Stimulated activated CD8-positive, alpha-beta memory T cell treated with anti-CD3 and anti-CD28 coated beads, Interleukin-7, amount 100 ng/mL, for 48 hours (primary cell): ENCODE measurements around the gene TTF2.
"Not testable (repeated sequence)": the region's sequence is repeated elsewhere in the genome, so short reads cannot be mapped to it uniquely, and the experiment has no call there.

Source experiments
- DNase-seq, 2 donors: peaks; one replicate each; pipeline ENCODE4 v3.0.0-alpha.2; 2020; ENCODE audit warnings: low read depth in 1 of 2; ENCODE audit errors: extremely low read depth in 1 of 2

TTF2 gene

DNA sequence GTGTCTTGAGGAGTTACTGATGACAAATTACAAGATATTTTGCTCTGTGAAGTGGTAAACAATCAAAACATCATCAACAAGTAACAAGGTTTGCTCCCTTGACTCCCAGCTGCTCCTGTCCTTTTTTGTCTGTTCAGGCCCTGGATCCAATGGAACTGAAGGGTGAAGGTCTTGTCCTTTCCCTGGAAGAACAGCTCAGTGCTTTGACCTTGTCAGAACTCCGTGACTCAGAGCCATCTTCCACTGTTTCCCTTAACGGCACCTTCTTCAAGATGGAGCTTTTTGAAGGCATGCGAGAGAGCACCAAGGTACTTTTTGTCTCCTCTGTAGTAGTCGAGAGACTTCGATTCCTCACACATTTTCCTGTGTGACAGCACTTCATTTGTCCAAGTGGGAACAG is 32.5 kb downstream of the TTF2 start:
- no peak for DNase-seq

DNA sequence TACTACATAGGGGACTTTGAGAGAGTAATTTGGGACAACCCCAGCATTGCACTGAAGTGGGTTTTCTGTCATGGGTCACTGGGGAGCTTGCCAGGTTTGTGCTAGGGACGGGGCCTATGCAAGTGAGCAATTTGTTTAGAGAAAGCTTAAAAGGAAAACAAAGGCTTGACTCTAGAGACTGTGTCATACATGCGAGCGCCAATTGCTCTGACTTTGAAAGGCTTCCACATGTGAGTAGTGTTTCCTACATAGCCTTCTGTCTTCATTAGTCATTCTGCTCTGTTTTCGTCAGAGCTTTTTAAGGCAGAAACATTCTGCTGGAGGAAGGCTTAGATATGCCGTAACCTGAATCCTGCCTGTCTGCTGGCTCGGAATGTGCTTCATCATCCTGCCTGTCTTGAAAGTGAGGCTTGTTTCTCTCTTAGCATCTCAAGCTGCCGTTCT is 33.0 kb downstream of the TTF2 start:
- no peak for DNase-seq

DNA sequence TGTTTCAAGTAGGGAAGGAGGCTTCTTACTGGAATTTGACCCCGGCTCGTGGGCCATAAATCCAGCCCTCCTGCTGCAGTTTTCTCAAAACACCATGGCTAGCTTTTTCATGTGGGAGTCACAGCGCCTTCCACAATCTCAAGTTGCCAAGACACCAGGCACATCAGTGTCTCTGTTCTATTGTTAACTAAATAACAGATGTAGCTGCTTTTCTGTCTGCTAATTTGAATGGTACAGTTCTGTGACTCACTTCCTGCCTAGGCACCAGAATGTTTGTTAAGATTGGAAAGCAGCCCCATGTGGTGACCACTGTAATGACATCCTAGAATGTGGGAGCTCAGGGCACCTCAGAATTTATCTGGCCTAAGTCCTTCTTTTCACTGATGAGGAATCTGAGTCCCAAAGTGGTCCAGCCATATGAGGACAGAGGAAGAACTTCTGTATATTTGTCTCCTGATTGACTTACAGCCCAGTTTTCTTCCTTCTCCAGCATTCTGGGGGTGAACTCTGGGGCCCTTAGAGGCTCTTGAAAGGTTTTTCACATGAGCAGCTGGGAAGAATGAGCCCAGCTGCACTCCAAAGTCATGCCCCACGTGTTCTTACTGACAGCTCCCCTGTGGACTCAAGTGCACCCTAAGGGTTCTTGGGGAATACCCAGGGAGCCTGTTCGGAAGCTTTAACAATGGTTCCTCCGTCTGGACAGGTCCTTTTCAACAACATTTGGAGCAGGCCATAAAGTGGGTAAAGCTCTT is 33.9 kb downstream of the TTF2 start:
- DNase-seq, result peak in 1 of 2 donors; percentile 11

DNA sequence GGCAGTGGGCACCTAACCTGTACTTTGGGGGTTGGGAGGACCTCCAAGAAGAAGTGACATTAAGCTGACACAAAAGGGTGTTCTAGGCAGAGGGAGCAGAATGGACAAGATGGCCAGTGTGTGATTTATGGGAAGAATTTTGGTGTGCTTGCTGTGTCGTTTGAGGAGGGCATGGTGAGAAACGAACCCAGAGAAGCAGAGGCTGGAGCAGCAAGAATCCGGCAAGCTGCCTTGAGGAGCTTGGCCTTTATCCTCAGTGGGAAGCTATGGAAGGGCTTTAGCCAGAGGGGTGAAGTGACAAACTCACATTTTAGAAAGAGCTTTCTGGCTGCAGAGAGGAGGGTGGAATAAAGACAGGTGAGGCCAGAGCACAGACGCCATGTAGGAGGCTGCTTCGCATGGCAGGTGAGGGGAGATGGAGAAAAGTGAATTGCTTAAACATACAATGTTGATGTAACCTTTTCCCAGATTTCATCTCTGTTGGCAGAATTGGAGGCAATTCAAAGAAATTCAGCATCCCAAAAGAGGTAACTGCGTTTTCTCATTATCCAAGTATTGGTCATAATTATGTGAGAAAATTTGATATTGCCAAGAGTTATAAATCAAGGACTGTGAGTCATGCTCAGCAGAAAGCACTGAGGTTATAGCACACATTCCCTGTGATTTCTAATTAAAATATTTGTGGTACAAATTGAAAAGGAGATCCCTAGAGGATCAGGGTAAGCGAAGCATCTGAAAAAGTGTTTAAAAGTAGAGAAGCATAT is 34.9 kb downstream of the TTF2 start:
- no peak for DNase-seq

DNA sequence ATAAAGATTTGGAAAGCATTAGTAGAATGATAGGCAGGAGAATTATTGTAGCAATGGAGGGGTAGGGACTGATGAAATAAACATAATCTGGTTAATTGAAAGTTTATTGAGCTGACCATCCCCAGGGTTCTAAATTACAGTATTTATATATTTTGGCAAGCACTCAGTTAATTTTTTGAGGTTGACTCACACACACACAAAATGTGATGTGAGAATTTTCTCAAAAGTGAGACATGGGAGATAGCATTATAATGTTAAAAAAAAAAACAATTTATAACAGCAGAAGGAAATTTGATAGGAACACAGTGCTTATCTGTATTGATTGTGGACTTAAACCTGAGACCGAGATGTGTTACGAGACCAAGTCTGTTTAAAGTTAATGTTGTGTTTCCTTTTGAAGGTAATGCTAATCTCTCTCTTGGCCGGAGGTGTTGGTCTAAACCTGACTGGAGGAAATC is 36.9 kb downstream of the TTF2 start:
- DNase-seq, result no peak

DNA sequence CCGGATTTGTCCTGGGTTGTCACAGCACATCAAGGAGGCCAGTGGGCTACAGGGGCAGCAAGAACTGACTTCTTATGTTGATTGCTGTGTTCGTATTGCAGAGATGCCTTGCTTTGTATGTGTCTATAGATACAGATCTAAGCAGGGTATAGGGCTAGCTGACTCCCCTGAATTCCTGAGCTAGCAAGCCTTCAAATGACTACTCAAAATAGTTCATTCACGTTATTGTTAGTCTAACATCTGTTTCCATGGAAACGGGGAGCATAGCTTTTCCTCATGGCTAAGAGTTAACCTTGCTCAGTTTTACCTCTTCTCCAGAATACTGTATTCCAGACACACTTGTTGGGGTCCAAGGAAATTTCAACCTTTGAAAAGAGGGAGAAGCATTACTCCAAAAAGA is 37.3 kb downstream of the TTF2 start:
- no peak for DNase-seq

DNA sequence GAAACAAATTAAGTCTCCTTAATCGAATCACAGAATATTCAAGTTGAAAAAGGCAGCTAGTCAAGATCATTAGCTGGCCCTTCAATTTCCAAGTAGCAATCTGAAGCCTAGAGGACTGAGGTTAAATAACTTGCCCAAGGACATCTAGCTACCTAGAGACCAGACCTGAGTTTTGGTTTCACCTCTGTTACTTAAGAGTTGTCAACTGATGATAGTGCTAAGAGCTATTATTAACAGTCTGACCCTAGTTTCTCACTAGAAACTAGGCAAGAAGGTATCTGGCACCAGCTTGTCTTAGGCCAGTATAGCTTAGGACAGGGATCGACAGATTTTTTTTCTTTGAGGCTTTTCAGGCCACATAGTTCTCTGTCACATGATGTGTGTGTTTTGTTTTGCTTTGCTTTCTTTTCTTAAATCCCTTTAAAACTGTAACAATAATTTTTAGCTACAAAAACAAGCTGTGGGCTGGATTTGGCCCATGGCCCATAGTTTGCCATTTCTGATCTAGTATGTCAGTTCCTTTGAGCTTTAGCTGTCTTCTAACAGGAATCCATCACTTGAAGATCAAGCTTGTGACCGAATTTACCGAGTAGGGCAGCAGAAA is 38.3 kb downstream of the TTF2 start:
- DNase-seq, result no peak

DNA sequence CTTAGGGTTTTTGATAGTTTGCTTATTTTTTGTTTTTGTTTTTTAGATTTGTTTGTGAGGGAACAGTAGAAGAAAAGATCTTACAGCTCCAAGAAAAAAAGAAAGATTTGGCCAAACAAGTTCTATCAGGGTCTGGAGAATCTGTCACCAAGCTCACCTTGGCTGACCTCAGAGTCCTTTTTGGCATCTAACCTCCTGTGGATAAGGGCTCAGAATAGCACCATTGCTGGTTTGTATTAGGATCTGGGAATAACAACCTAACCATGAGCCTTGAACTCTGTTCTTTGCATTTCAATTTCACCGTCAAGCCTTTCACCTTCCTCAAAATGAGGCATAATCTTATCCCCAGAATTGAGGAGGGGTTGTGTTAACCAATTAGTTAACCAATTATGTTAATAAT is 41.2 kb downstream of the TTF2 start:
- DNase-seq, result no peak

DNA sequence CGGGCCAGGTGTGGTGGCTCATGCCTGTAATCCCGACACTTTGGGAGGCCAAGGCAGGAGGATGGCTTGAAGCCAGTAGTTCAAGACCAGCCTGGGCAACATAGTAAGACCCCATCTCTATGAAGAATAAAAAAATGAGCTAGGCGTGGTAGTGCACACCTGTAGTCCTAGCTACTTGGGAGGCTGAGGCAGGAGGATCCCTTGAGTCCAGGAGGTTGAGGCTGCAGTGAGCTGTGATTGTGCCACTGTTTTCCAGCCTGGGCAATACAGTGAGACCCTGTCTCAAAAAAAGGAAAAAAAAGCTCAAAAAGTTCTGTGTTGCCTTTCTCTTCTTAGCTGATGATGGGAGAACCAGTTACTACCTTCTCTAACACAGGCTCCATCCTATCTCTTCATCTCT is 41.7 kb downstream of the TTF2 start:
- DNase-seq, result not testable (repeated sequence)

DNA sequence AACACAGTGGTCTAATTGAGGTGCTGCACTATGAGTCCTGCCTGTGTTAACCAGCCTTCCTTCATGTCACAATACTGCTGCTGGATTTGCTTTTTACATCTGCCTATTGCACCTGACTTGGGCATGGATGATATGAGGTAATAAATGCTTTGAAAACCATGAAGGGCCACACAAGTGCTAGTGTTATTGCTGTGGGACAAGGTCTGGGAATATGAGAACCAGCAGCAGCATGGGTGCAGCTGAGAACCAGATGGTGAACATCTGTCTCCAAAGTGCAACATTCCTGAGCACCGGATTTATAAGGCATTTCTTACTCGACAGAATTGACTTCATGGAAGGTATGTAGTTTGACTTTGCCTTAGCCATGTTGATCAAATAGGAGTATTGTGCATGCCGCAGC is 44.9 kb downstream of the TTF2 start:
- DNase-seq, result no peak

DNA sequence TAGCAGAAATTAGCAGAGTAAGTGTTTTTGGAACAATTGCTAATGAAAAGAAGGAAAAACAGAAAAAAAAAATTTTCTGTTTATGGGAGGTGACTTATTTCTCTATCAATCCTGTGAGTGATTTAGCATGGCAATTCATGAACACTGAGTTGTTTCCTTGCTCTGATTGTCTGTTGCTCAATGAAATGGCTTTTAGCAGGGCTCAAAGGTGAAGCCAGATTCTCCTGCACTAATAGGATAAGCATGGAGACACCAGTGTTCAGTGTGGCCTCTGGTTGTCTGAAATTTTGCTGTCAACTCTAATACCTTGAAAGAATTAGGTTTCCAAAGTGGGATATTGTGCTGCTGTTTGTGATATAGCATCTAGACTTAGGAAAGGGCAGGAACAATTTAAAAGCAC is 45.6 kb downstream of the TTF2 start:
- DNase-seq, result no peak

DNA sequence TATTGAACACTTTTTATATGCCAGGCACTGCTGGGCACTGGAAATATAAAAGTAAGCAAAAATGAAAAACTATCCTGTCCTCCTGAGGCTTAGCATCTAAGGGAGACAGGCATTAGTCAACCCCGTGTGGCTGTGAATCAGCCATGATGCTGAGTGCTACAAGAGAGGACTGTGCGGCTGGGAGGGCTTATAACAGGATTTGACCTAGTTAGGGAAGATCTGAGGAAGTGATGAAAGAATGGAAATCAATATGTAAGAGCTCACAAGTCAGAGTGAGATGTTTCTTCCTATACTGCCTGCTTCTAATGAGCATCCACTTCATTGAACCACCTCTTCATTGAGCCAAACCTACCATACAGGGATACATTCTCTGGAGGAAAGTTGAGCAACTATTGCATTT is 46.4 kb downstream of the TTF2 start:
- DNase-seq, result no peak

DNA sequence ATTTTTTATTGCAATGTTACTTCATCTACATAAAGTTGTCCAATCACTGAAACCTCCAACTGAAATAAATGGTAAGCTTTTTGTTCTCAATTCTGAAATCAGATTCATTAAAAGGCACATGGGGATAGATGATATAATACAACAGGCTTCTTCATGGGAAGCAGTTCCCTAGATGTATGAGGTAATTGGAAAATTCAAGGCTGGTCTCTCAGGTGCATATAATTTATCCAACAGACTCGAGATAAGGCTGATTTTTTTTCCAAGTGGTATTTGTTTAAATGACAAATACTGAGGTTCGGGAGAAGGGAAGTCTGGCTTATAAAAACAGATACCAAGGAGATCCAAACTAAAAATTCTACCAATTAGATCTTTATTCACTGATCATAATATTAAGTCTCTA is 47.2 kb downstream of the TTF2 start:
- no peak for DNase-seq

DNA sequence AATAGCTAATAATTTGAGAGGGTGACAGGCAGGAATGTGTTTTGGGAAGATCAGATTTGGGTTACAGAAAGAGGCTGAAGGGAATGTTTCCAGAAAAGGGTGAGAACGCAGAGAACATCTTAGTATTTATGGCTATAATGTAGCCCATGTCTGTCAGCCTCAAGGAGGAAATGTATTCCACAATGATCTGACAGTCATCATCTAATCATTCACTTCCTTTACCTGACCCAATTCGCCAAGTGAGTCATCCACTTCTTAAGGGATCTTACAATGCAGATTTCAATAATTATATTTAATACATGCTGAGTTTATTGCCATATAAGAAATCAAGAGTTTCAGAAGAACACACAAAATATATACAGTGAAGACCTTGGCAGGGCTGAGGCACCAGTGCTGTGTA is 50.6 kb downstream of the TTF2 start:
- no peak for DNase-seq

DNA sequence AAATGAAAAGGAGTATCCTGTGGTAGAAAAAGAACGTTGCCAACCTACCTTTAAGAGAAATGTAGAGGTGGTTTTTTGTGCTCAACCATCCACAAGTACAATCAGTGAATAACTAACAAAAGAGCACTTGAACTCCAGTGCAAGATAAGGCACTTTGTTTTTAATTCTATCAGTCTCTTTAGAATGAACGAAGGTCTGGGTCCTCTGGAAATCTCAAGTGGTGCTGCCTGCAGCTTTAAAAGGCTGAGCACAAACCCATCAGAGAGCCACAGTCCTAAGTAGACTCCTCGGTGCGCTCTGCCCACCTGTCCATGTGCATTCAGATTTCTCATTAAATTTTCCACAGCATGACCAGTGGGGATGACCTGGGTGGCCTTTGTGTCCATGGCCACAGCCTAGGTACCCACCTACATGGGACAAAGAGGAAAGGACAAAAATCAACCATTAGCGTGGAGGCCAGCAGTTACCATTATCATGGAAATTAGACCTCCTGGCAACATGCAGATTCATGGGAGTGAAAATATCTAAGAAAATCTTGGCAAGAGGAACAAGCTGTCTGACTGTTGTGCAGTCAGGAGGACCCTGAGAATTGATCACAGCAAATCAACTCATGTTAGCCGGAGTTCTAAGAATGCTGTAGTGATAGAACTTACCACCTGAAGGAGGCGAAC is 52.1 kb downstream of the TTF2 start:
- DNase-seq, result no peak

DNA sequence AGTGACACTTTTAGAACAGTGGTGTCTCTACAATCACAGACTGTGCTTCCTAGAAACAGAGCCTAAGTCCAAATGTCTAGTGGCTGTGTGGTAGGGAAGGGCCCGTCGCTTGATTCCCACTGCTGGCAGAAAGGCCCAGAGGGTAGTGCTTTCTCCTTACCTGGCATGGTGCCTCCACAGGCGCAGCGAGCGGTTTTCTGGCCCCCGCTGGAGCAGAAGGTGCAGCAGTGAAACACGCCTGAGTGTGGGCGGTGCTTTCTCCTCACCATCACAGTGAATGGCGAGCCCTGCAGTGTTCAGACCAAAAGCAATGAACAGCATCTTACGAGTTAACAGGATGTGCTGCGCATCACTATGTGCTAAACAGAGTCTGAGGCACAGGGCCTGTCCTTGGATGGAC is 53.1 kb downstream of the TTF2 start:
- no peak for DNase-seq

DNA sequence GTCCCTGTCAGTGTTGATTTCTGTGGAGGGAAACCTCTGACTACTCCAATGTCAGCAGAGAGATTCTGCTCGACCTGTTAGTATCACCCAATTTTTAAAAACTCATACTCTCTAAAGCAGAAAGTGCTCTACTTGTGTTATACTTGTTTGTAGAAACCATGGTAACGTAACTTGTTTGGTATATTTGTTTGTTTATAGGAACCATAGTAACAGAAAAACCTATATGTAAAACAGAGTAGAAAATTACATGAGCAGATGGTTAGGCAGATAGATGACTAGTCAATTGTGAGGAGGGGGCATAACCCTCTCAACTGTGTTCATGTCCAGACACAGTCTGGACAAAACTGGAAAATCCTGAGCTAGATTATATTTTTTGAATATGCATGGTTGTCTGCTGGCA is 54.8 kb downstream of the TTF2 start:
- DNase-seq, result no peak

DNA sequence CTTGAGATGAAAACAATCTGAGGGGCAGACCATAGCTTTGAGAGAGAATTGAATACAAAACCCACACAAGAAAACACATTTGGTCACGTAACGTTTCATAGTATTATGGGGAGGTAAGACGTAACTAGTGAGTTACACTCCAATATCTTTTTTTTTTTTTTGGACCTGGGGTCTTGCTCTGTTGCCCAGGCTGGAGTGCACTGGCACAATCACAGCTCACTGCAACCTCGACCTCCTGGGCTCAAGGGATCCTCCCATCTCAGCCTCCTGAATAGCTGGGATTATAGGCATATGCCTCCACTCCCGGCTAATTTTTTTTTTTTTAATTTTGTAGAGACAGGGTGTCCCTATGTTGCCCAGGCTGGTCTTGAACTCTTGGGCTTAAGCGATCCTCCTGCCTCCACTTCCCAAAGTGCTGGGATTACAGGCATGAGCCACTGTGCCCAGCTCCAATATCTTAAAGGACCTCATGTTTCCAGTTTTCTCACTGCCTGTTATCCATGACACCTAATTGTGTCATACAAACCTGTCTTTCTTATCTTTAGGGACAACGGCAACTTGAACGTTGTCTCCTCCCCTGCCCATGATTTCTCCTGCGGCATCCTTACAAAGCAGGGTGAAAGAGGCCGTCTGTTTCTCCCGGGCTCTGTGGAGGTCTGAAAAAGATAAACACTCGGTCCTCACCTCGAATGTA is 56.1 kb downstream of the TTF2 start:
- DNase-seq, result no peak

DNA sequence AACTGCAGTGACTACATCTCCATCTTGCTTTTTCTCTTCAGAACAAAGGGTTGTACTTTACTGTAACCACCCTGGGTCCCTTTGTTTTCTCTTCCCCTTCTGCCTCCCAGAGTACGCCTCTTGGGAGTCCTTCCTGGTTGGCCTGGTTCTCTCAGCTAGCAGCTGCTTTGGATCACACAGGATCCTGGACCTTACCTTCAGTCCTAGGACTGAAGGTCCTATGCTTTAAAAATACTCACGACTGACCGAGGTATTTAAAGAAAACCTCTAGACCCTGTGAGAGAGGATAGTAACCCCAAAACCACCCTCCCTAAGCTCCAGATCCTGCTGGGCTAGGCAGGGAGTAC is 56.6 kb downstream of the TTF2 start:
- no peak for DNase-seq

DNA sequence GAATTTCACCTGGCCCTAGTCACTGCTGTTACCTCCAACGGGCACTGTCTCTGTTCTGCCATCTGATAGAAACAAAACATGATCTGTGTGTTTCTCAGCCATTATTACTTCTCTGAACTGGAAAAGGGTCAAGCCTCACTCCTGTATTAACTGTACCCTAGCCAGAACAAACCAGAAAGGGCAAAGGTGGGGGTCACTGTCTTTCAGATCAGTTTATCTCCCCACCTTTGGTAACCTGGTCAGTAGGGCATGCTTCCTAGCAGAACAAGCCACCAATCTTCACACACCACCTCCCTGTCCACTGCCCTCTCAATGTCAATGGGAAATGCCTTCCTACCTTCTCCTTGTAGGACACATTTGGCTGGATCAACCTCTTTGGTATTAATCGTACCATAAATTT is 57.6 kb downstream of the TTF2 start:
- DNase-seq, result no peak

DNA sequence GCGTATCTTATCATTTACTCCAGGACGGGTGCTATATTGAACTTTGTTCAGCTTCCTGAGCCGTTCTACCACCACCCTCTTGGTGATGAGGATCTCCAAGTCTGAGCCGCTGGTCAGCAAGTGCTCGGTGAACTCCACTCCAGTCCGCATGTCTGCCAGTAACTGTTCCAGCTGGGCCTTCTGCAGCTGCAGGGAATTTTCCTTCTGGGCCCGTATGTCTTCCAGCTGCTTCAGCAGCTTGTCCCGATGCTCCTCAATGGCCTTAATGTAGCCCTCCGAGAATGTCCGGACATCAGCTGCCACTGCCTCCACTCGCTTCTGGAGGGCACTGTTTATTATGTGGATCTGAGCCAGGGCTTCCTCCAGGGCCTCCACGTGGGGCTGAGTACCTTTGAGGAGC is 58.0 kb downstream of the TTF2 start:
- DNase-seq, result no peak
